Mononuclear cell (primary cell): Measurements from ENCODE around the gene FRMD4A. TPM values are rescaled to one million over a fixed set of nuclear protein-coding genes. Genes with fewer than 3 reads are reported as not detected.

Source experiments
- H3K27me3 ChIP-seq: 2 replicates; pipeline ENCODE4 v1.6.0; 2011; ENCODE audit warnings: low read length, control low read depth; ENCODE audit not compliant: insufficient read depth
- H3K4me1 ChIP-seq: 2 replicates; pipeline ENCODE4 v1.5.1; 2011; ENCODE audit warnings: mild to moderate bottlenecking, low read length, control low read depth; ENCODE audit not compliant: insufficient read depth
- H3K4me3 ChIP-seq: 2 replicates; pipeline ENCODE4 v1.5.1; 2011; ENCODE audit warnings: mild to moderate bottlenecking, low read length, moderate library complexity
- H3K9me3 ChIP-seq: 2 replicates; pipeline ENCODE4 v1.5.1; 2011; ENCODE audit warnings: low read depth, mild to moderate bottlenecking, control low read depth, low read length
- total RNA-seq: library from RNA; depleted of rRNA; stranded (reverse); fragments of >200 nt; gene quantifications from one replicate; pipeline ENCODE4 v1.2.3, GENCODE V29; 2012

Gene FRMD4A
- total RNA-seq, 1 donor, result 0.63 TPM

GRCh38 chr10:13700473-13701144, 630.1 kb downstream of the FRMD4A start:
- no peaks in the 10 kb centered on the region for H3K27me3 ChIP-seq
- no peak overlapping the region for H3K4me3 ChIP-seq
- peaks cover 9% of the 10 kb centered on the region for H3K4me1 ChIP-seq
- no peaks in the 10 kb centered on the region for H3K9me3 ChIP-seq

DNA sequence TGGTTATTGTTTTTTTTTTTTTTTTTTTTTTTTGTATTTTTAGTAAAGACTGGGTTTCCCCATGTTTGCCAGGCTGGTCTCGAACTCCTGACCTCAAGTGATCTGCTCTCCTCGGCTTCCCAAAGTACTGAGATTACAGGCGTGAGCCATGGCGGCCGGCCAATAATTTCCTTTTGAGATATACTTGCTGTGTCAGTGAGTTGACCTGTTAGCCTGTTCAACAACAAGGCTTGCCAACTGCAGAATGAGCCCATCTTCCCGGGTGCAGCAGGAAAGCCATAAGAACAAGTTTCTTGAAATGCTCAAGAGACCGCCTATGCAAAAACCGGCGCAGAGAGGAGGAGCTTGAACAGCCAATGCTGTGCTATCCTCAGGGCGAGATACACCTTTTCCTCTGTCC, 631.5 kb downstream of the FRMD4A start:
- Histone ChIP-seq H3K4me3 (no peak overlapping the region), H3K27me3 (no peaks in the 10 kb centered on the region), H3K9me3 (no peaks in the 10 kb centered on the region), H3K4me1 (no peaks in the 10 kb centered on the region)

DNA sequence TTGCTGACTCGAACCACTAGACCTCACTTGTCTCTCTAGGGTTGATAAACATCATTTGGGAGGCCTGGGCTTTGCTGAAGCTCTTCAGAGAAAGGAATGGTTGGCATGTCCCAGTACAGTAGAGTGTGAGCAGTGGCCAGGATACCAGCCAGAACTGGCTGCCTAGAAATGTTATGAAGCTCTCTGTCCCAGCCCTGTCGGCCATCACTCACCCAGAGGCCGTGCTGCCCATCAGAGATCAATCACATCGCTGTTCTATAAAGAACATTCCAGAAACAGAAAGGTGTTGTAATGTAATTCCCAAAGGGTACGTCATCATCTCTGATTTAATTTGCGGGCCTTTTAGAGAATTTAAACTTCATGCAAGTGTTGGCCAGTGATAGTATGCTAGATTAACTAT, 632.5 kb downstream of the FRMD4A start:
- Histone ChIP-seq H3K27me3 (no peaks in the 10 kb centered on the region), H3K9me3 (no peaks in the 10 kb centered on the region), H3K4me3 (no peak overlapping the region), H3K4me1 (no peaks in the 10 kb centered on the region)

DNA sequence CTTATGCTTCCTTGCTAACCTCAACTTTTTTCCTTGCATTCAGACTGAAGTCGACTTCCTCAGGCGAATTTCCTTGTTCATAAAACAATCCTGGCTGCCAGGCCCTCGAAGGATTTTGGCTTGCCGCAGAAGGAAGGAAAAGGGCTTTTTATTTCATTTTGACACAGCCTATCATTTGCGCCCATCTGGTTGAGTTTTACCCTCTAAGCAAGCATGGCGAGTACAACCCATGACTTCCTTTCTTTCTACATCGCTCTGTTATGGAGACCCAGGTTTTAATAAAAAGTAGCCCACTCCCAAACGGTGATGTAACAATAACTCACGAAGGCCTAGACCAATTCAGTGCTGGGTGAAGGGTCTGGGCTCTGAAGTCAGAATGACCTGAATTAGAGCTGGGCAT, 634.7 kb downstream of the FRMD4A start:
- no peak overlapping the region for H3K4me3 ChIP-seq
- no peaks in the 10 kb centered on the region for H3K9me3 ChIP-seq
- no peaks in the 10 kb centered on the region for H3K4me1 ChIP-seq
- H3K27me3 ChIP-seq, result no peaks in the 10 kb centered on the region

- no peak overlapping the region for H3K4me3 ChIP-seq
- H3K27me3 ChIP-seq, result no peaks in the 10 kb centered on the region
- H3K4me1 ChIP-seq, result no peaks in the 10 kb centered on the region
- H3K9me3 ChIP-seq, result no peaks in the 10 kb centered on the region
These were observed 635.1 kb downstream of the FRMD4A start for GRCh38 chr10:13695588-13695987.

DNA sequence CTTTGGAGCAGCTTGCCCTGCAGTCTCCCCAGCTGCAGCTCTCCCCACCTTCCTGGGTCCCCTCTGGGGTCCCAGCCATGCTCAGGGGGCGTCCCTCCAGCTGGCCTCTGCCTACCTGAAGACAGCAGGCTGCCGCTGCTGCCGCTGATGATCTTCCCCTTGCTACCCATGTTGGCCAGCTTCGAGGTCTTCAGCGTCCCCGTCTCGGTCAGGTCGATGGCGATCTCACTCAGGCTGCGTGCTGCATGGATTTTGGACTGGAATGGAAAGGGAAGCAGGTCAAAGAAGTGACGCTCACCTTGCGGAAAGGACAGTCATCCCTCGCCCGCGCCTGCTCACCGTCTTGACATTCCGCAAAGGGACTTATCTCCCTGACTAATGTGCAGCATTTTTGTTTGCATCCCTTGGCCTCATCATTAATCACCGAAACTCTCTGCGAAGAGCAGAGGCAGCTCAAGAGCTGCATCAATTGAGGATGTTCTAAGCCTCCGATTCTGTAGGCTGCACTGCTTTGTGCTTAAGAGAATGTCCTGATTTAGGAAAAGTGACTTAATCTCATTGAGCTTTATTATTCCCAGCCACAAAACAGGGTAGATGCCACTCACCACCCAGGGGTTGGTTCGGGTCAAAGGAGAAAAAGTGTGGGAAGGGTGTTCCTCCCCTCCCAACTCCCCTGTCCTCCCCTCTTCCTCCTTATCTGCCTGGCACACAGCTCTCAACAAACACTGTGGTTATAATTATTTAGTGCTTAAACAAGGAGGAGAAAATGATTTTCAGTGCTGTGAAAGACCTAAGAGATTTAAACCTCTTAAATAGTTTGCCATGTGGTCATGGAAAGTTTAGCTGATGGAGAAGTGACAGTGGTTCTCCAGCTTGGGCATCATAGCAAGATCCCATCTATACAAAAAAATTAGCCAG, 636.7 kb downstream of the FRMD4A start:
- H3K4me1 ChIP-seq, result no peaks in the 10 kb centered on the region
- no peaks in the 10 kb centered on the region for H3K9me3 ChIP-seq
- no peak overlapping the region for H3K4me3 ChIP-seq
- H3K27me3 ChIP-seq, result no peaks in the 10 kb centered on the region

- H3K4me3 ChIP-seq, result no peak overlapping the region
- H3K27me3 ChIP-seq, result no peaks in the 10 kb centered on the region
- H3K9me3 ChIP-seq, result no peaks in the 10 kb centered on the region
- no peaks in the 10 kb centered on the region for H3K4me1 ChIP-seq
These were observed 640.4 kb downstream of the FRMD4A start for GRCh38 chr10:13690281-13690825.

GRCh38 chr10:13686331-13686752, 644.4 kb downstream of the FRMD4A start:
- no peaks in the 10 kb centered on the region for H3K4me1 ChIP-seq
- no peaks in the 10 kb centered on the region for H3K9me3 ChIP-seq
- H3K4me3 ChIP-seq, result no peak overlapping the region
- H3K27me3 ChIP-seq, result no peaks in the 10 kb centered on the region

- no peaks in the 10 kb centered on the region for H3K9me3 ChIP-seq
These were observed 644.8 kb downstream of the FRMD4A start for GRCh38 chr10:13685885-13686284.

DNA sequence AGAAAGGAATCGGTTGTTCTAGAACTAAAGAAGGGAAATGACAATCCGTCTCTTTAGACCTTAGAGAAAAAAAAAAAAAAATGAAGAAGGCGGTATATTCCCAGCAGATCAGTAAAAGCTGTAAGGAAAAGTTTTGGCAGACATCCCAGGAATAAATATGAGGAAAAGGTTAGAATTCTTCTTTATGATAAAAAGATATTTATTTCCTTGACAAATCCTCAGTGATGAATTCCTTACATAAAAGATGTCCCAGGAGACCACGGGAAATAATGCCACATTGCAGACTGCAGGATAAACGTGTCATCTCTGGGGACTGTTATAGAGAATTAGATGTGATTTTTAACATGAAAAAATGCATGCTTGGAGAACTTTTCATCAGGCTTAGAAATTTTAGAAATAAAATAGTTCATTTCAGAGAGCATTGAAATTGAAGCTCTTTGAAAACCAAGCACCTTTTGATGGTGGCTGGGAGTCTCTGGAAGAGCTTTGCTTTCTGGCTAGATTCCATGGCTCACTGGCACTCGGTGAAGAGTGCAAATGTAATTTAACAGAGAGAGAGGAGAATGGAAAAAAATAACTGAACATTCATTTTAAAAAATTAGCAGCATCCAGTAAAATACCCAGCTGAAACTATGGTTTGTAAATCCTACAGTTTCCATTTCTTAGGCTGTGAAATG, 645.8 kb downstream of the FRMD4A start:
- no peak overlapping the region for H3K4me3 ChIP-seq
- no peaks in the 10 kb centered on the region for H3K4me1 ChIP-seq
- no peaks in the 10 kb centered on the region for H3K27me3 ChIP-seq
- H3K9me3 ChIP-seq, result no peaks in the 10 kb centered on the region

More at GRCh38 chr10:13685885-13686284, 644.8 kb downstream of the FRMD4A start:
- Histone ChIP-seq H3K4me1 (no peaks in the 10 kb centered on the region), H3K27me3 (no peaks in the 10 kb centered on the region), H3K4me3 (no peak overlapping the region)

- H3K9me3 ChIP-seq, result no peaks in the 10 kb centered on the region
- H3K4me3 ChIP-seq, result no peak overlapping the region
- no peaks in the 10 kb centered on the region for H3K27me3 ChIP-seq
- no peaks in the 10 kb centered on the region for H3K4me1 ChIP-seq
These were observed 646.4 kb downstream of the FRMD4A start for GRCh38 chr10:13684252-13684791.

GRCh38 chr10:13683017-13683416, 647.7 kb downstream of the FRMD4A start:
- no peaks in the 10 kb centered on the region for H3K9me3 ChIP-seq
- H3K4me3 ChIP-seq, result no peak overlapping the region
- H3K27me3 ChIP-seq, result no peaks in the 10 kb centered on the region
- no peaks in the 10 kb centered on the region for H3K4me1 ChIP-seq

- H3K4me1 ChIP-seq, result no peaks in the 10 kb centered on the region
- H3K9me3 ChIP-seq, result no peaks in the 10 kb centered on the region
- H3K4me3 ChIP-seq, result no peak overlapping the region
- H3K27me3 ChIP-seq, result no peaks in the 10 kb centered on the region
These were observed 648.8 kb downstream of the FRMD4A start for GRCh38 chr10:13681960-13682359.

DNA sequence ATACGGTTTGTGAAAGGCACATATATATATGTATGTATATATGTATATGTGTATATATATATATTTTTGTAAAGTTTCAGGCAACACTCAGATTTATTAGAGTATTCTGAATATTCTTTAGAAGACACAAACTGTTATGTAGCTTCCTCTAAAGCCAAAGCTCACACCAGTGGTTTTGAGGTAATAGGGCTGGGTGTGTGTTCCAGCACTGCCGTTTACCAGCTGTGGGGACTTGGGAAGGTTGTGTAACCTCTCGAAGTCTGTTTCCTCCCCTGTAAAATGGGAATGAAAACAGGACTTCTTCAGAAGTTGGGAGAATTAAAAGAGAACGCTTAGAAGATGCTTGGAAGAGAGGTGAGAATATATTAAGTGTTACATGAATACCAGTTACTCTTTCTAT, 649.2 kb downstream of the FRMD4A start:
- Histone ChIP-seq H3K4me3 (no peak overlapping the region), H3K27me3 (no peaks in the 10 kb centered on the region), H3K9me3 (no peaks in the 10 kb centered on the region), H3K4me1 (no peaks in the 10 kb centered on the region)

- H3K4me3 ChIP-seq, result no peak overlapping the region
- H3K9me3 ChIP-seq, result no peaks in the 10 kb centered on the region
- no peaks in the 10 kb centered on the region for H3K27me3 ChIP-seq
- no peaks in the 10 kb centered on the region for H3K4me1 ChIP-seq
These were observed 649.6 kb downstream of the FRMD4A start for GRCh38 chr10:13681095-13681494.
